ENCODE results near the gene C20orf204.

DNA sequence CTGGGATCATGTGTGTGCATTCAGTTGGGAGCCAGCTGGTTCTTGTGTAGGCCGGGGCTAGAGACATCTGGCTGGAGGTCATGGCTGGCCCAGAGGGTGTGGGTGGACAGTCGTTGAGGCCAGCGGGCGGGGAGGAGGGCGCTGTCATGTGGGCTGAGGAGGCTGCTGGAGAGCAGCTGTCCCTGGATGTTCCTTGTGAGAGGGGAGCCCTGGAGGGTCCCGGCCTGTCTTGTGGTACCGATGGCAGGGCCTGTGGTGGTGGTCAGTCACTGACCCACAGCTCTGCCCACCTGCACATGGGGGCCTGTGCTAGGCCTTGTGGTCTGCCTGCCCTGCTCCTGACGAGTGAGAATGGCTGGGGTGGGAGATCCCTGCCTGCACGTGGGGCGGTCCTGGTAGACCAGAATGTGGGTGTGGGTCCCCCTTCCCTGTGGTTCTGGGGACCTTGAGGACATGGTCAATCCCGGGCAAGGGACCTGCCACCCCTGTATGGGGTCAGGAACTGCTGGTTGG is 1.9 kb upstream of the C20orf204 start:
- TF ChIP-seq, protein P1, sequence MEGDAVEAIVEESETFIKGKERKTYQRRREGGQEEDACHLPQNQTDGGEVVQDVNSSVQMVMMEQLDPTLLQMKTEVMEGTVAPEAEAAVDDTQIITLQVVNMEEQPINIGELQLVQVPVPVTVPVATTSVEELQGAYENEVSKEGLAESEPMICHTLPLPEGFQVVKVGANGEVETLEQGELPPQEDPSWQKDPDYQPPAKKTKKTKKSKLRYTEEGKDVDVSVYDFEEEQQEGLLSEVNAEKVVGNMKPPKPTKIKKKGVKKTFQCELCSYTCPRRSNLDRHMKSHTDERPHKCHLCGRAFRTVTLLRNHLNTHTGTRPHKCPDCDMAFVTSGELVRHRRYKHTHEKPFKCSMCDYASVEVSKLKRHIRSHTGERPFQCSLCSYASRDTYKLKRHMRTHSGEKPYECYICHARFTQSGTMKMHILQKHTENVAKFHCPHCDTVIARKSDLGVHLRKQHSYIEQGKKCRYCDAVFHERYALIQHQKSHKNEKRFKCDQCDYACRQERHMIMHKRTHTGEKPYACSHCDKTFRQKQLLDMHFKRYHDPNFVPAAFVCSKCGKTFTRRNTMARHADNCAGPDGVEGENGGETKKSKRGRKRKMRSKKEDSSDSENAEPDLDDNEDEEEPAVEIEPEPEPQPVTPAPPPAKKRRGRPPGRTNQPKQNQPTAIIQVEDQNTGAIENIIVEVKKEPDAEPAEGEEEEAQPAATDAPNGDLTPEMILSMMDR (conservative IDR thresholded peaks at IDR 0.05 in 1 of 2, IDR thresholded peaks at IDR 0.05 in 1 of 2; ENCODE audit: extremely low read depth in 1 of 2, insufficient read depth in 1 of 2, low read depth in 1 of 2, low read length in 2 of 2) = no peak
- TF ChIP-seq EZH2 (IDR thresholded peaks at IDR 0.05; ENCODE audit: borderline replicate concordance, low read length) = no peak
